ENCODE results near the gene PDCL3. TPM values are rescaled to one million over a fixed set of nuclear protein-coding genes. Genes with fewer than 3 reads are reported as not detected.

PDCL3 gene
- total RNA-seq (2014; rRNA removed; shearing (Covaris generic)), result 20.9 and 23.0 TPM in 2 replicates
- 7.4 and 14.0 TPM in 2 replicates for polyA plus RNA-seq (2014; cell fraction: nucleus; rRNA removed)

DNA sequence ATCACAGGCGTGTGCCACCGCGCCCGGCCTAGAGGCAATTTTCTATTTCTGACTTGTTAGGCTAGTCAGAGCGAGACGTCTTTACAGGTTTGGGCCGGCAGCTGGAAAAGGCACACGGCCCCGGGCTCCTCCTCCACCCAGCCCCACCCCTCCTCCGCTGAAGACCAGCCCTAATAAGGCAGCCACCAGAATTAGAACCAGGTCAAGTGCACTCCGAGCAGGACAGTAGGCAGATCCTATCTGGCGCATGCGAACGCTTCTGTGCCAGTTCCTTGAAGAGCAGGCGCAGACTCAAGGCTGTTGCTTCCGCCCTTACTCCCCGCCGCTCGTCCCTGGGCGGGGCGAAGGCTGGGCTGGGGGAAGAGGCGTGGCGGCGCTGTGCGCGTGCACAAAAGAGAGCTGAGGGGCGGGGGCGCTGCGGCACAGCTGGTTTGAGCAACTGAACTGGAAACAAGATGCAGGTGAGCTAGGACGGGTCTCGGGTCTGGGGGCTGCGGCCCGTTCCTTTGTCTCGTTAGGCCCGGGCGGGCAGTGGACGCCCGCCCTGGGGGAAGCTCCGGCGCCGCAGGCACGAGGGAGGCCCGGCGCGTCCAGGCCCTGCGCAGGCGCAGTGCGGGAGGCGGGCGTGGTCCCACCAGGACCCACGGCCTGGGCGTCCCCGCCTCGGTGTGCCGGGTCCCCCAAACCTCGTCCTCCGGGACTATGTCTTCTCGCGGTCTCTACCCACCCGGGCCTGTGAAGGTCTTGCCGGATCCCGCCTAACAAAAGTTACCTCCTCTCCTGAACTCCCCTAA is at the start of gene PDCL3:
TSS of gene PDCL3 (plus strand) at position 381 of the 794 bp plus-strand sequence. CDS start at position 456, 75 bp downstream.
- peak; percentile 99 for DNase-seq (ENCODE audit: extremely low read depth, low read depth)

DNA sequence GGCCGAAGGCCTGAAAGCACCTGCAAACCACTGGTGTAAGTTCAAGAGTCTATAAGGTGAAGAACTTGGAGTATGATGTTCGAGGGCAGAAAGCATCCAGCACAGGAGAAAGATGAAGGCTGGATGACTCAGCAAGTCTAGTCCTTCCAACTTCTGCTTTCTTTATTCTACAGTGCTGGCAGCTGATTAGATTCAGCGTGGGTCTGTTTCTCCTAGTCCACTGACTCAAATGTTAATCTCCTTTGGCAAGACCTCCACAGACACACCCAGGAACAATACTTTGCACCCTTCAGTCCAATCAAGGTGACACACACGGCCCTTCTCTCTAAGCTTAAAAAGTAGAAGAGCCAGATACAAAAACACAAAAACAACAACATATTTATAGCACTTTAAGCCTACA is 49.1 kb upstream of the PDCL3 start:
- DNase-seq (ENCODE audit: extremely low read depth, low read depth), result no peak

- no peak for DNase-seq (ENCODE audit: extremely low read depth, low read depth)
These were observed 45.2 kb upstream of the PDCL3 start for GRCh38 chr2:100517556-100517955.

GRCh38 chr2:100518801-100519200 is 44.0 kb upstream of the PDCL3 start:
- no peak for DNase-seq (ENCODE audit: extremely low read depth, low read depth)

DNA sequence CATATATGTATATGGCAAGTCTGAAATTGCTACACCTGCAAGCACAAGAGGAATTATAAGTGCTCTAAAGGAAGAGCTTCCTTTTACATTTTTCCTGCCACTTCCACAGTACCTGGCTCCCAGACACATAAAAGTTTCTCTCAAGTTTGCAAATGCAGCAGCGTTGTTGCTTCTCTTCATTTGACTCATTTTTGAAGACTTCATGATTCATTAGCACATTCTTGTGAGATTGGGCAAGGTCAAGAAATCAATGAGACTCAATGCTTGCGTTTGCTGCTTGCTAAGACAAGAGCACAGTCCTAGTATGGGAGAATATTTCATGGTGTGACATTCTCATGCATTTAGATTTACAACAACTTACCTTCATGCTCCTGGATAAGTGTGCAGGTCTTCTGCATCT is 42.6 kb upstream of the PDCL3 start:
- DNase-seq (ENCODE audit: extremely low read depth, low read depth), result peak; percentile 59

DNA sequence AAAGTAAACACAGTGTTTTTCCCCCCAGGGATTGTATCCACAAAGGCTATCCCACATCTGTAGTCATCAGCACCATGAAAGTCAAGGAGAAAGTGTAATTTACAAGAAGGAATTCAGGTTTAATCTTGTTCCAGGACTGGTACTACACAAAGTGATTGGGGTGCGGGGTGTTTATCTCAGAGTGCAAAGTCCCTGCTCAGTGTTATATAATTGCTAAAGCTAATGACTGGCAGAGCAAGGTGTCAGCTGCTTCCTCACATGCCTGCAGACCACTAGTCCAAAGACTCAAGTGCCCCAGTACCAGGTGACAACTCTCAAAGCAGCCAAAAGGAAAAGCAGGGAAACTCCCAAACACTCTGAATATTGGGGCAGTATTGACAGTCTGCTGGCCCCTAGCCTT is 40.4 kb upstream of the PDCL3 start:
- DNase-seq (ENCODE audit: extremely low read depth, low read depth), result no peak

GRCh38 chr2:100524331-100524730 is 38.5 kb upstream of the PDCL3 start:
- DNase-seq (ENCODE audit: extremely low read depth, low read depth), result no peak

GRCh38 chr2:100526868-100527267 is 35.9 kb upstream of the PDCL3 start:
- DNase-seq (ENCODE audit: extremely low read depth, low read depth), result no peak

GRCh38 chr2:100527440-100528015 is 35.3 kb upstream of the PDCL3 start:
- no peak for DNase-seq (ENCODE audit: extremely low read depth, low read depth)

- DNase-seq (ENCODE audit: extremely low read depth, low read depth), result no peak
These were observed 33.6 kb upstream of the PDCL3 start for GRCh38 chr2:100529176-100529575.

DNA sequence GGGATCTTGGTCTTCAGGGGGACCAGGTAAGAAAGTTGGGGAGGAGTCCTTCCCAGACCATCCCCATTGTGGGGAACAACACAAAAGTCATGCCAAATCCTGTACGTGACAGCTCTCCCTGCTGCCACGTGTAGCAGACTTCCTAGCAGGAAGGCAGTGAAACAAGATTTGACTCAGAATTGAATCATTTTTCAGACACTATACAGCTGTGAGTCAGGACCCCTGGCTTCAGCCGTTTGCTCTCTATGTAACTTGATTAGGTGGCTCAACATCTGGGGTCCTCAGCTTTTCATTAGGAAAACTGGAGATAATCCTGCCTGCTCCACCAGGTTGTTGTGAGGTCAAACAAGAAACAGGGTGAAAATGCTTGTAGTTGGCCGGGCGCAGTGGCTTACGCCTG is 32.9 kb upstream of the PDCL3 start:
- no peak for DNase-seq (ENCODE audit: extremely low read depth, low read depth)

GRCh38 chr2:100535855-100536254 is 26.9 kb upstream of the PDCL3 start:
- DNase-seq (ENCODE audit: extremely low read depth, low read depth), result no peak

GRCh38 chr2:100537918-100538317 is 24.9 kb upstream of the PDCL3 start:
- DNase-seq (ENCODE audit: extremely low read depth, low read depth), result no peak

- no peak for DNase-seq (ENCODE audit: extremely low read depth, low read depth)
These were observed 23.6 kb upstream of the PDCL3 start for GRCh38 chr2:100539221-100539620.

GRCh38 chr2:100541404-100541803 is 21.4 kb upstream of the PDCL3 start:
- no peak for DNase-seq (ENCODE audit: extremely low read depth, low read depth)

DNA sequence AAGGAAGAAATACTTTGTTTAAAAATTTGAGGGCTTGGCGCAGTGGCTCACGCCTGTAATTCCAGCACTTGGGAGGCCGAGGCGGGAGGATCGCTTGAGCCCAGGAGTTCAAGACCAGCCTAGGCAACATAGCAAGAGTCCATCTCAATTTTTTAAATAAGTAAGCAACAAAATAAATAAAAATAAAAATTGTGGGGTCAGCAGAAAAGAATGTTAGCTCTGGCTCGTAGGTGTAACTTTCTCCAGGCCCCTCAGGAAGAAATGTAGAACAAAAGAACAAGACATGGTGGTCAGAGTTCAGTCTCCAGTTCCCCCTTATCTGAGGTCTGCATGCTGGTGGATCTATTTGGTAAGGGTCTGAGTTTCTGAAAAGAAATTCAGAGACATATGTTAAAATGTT is 20.4 kb upstream of the PDCL3 start:
- DNase-seq (ENCODE audit: extremely low read depth, low read depth), result no peak

DNA sequence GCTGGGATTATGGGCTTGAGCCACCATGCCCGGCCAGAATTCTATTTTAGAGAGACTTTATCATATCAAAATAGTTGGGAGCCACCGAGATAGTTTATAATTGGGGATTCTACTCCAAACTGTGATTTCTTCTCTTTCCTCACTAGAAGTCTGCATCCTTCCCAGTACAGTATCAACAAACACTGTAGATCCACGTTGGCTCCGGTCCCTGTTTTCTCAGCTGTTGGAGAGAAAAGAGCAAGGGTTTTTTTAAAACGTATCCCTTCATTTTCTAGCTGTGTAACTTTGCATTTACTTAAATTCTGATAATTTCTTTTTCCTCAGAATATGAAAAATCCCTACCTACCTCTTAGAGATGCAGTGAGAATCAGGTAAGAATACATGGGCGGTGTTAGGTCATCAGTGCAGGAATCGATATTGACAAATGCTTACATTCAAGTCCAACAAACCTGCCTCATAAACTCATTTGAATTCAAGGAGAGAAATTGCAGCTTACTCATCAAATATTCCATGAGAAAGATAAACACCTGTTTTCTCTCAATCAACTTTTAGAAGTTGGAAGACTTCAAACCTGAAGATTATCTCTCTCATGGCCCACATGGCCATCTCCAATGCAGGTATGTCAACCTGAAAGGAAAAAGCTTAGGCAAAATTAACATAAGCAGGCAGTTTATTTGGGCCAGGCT is 17.7 kb upstream of the PDCL3 start:
- DNase-seq (ENCODE audit: extremely low read depth, low read depth), result no peak

DNA sequence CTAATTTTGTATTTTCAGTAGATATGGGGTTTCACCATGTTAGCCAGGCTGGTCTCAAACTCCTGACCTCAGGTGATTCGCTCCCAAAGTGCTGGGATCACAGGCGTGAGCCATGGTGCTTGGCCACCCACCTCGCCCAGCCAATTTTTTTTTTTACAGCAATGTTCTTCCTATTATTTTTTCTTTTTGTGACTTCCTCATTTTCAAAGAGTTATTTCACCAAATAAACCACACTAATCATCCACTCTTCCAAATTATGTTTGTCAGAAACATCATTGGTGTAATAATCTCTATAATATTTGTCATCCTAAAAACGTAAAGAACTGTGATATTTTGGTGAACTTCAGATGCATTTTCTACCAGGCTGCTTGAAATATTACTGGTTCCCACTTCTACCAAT is 16.3 kb upstream of the PDCL3 start:
- no peak for DNase-seq (ENCODE audit: extremely low read depth, low read depth)

DNA sequence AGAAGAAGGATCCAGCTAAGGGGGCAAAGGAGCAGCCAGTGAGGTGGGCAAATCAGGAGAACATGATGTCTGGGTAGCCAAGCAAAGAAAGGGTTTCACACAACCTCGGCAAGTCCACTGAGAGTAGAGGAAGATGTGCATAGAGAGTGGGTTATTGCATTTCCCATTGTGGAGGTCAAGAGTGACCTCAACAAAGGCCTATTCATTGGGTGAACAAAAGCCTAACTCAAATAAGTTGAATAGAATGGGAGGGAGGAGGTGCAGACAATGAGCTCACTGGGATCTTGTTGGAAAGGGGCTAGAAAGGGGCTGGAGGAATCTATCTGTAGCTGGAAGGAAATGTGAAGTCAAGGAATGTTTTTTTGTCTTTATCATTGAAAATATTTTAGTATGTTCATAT is 14.0 kb upstream of the PDCL3 start:
- no peak for DNase-seq (ENCODE audit: extremely low read depth, low read depth)

GRCh38 chr2:100551303-100551702 is 11.5 kb upstream of the PDCL3 start:
- DNase-seq (ENCODE audit: extremely low read depth, low read depth), result no peak

GRCh38 chr2:100554798-100555407 is 7.9 kb upstream of the PDCL3 start:
- DNase-seq (ENCODE audit: extremely low read depth, low read depth), result no peak

All from NCI-H460 (cell line).